ENCODE results near the gene MICAL3. TPM values are rescaled to one million over a fixed set of nuclear protein-coding genes. Genes with fewer than 3 reads are reported as not detected.

The MICAL3 gene
- total RNA-seq, 4 donors from 2014 or later: 84.2 to 290 (median 151) TPM

DNA sequence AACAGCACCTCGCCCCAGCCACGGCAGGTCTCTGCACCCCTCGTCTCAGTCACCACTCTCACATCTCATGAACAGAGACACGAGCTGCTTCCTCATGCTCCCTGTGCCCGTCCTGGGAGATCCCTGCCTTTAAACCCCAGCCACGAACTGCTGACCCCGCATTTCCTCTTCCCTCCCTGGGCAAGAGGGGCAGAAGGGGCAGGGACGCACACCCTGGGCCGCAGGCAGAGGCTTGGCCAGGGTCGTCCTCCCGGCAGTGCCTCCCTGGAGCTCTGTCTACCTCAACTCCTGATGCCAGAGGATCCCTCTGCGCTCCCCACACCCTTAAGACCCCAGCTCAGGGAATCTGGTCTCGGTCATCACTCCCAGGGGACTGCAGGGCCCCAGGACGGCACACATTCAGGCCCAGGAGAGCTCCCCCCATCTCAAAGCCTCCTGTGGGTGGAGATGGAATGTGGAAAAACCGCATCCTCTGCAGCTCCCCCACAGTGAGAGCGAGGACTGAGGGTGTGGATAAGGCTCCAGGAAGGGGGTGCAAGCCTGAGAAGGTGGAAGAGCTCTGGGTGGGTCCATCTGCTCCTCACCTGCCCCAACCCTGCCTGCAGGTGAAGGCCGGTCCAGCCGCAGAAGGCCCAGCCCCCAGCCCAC is 251.3 kb downstream of the MICAL3 start:
- peak overlapping the region in 2 of 4 donors; percentile 86 to 87 for H3K27ac ChIP-seq
- H3K36me3 ChIP-seq: no peaks in the 10 kb centered on the region
- DNase-seq: no peak
- no peaks in the 10 kb centered on the region for H3K27me3 ChIP-seq
- in situ Hi-C loops (cut with MboI; ENCODE audit: low pct_ligation_motif_present in 1 of 4, low pct_unique_long_range_greater_than_20kb in 1 of 4, low sequenced_read_pairs in 3 of 4): no loop called here
- no peaks in the 10 kb centered on the region for H3K9me3 ChIP-seq
- H3K4me1 ChIP-seq: peaks cover 6 to 56% (median 28%) of the 10 kb centered on the region in 4 donors
- 50% methylated on average over 16 of the region's 18 CpGs; no CpG with 5 or more reads in 1 of the 2 donors for WGBS, 2 donors (ENCODE audit: low coverage in 1 of 2)
- TF ChIP-seq, protein P1, sequence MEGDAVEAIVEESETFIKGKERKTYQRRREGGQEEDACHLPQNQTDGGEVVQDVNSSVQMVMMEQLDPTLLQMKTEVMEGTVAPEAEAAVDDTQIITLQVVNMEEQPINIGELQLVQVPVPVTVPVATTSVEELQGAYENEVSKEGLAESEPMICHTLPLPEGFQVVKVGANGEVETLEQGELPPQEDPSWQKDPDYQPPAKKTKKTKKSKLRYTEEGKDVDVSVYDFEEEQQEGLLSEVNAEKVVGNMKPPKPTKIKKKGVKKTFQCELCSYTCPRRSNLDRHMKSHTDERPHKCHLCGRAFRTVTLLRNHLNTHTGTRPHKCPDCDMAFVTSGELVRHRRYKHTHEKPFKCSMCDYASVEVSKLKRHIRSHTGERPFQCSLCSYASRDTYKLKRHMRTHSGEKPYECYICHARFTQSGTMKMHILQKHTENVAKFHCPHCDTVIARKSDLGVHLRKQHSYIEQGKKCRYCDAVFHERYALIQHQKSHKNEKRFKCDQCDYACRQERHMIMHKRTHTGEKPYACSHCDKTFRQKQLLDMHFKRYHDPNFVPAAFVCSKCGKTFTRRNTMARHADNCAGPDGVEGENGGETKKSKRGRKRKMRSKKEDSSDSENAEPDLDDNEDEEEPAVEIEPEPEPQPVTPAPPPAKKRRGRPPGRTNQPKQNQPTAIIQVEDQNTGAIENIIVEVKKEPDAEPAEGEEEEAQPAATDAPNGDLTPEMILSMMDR (IDR thresholded peaks at IDR 0.05): no peak
- TF ChIP-seq POLR2AphosphoS5 (IDR thresholded peaks at IDR 0.05) (no peak), EP300 (IDR thresholded peaks at IDR 0.05; ENCODE audit: low read depth) (no peak), POLR2A (IDR thresholded peaks at IDR 0.05) (no peak)
- intact Hi-C loops (cut with DNase I; ENCODE audit: low total_unique reads): no loop called here
- peak overlapping the region in 3 of 4 donors; percentile 88 to 97 (median 96) for H3K4me3 ChIP-seq

DNA sequence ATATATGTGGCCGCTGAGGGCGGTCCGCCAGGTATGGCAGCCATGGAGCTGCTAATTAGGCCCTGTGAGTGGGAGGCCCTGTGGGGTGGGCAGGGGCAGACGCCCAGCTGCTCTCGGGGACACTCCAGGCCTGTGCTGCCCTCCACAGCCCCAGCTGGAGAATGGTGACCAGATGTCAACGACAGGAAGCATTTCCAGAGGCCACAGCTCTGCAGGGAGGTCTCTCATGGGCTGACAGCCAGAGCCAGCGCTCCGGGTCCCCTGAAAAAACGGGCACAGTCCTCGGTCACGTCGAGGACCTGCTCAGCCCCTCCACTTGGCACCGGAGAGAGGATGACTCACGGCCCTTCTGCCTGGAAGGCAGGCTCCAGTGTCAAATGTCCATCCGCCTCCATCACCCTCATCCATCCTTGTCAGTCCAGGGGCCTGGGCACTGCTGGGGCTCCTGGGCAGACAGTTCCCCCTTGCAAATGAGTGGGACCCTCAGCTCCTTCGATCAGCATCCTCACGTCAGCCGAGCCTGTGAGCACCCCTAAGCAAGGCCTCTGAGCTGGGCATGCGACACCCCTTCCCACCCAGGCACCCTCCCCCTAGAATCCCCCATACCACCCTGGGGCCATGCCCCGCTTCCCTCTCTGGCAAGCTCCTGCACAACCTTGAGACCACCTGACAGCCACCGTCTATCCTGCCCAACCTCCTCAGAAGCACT is 252.0 kb downstream of the MICAL3 start:
- no peaks in the 10 kb centered on the region for H3K36me3 ChIP-seq
- H3K4me1 ChIP-seq: peaks cover 6 to 61% (median 30%) of the 10 kb centered on the region in 4 donors
- no peak for TF ChIP-seq POLR2A (IDR thresholded peaks at IDR 0.05)
- TF ChIP-seq EP300 (IDR thresholded peaks at IDR 0.05; ENCODE audit: low read depth): no peak
- TF ChIP-seq, protein P1 (IDR thresholded peaks at IDR 0.05): no peak
- no peak for TF ChIP-seq POLR2AphosphoS5 (IDR thresholded peaks at IDR 0.05)
- in situ Hi-C loops (cut with MboI; ENCODE audit: low pct_ligation_motif_present in 1 of 4, low pct_unique_long_range_greater_than_20kb in 1 of 4, low sequenced_read_pairs in 3 of 4): no loop called here
- H3K9me3 ChIP-seq: no peaks in the 10 kb centered on the region
- no peak overlapping the region for H3K27ac ChIP-seq
- no peak overlapping the region for H3K4me3 ChIP-seq
- H3K27me3 ChIP-seq: no peaks in the 10 kb centered on the region
- 83% methylated on average over 12 of the region's 21 CpGs; no CpG with 5 or more reads in 1 of the 2 donors for WGBS, 2 donors (ENCODE audit: low coverage in 1 of 2)
- intact Hi-C loops (cut with DNase I; ENCODE audit: low total_unique reads): no loop called here
- no peak for DNase-seq

DNA sequence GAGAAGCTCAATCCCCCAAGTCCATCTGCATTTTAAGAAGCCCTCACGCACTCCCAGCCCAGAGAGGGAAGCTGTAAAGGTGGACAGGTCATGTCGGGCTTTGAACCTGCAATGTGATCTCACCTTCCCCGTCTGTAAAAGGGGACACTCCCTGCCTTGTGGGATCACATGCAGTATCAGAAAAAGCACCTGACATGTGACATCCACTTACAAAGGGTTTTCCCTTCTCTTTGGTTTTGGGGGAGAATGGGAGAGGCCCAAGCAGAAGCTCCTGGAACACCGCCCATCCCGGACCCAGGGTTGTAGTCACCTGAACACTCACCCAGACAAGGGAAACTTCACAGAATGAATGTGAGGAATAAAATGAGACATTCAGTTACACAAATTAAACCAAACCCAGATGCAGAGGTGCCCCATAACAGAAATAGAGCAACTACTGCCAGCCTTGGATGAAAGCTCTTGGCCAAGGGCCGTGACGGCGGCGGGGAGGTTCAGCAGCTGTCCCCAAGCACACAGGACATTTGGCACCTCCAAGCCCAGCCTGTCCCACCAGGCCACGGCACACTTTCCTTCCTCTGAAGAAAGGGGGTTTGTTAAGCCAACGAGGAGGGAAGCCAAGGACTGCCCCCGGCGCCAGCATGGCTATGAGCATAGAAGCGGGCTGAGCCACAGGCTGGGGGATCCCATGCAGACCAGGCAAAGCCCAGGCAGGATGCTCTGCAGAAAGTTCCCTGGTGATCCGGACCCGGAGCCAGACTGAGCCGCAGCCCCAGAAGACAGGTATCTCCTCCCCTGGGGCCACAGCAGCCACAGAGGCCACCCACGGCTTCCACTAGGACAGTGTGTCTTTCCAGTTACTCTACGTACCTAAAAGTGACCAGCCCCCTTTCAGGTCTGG is 253.9 kb downstream of the MICAL3 start:
- DNase-seq: no peak
- in situ Hi-C loops (cut with MboI; ENCODE audit: low pct_ligation_motif_present in 1 of 4, low pct_unique_long_range_greater_than_20kb in 1 of 4, low sequenced_read_pairs in 3 of 4): no loop called here

More for the DNA sequence above, 253.9 kb downstream of the MICAL3 start:
- intact Hi-C loops (cut with DNase I; ENCODE audit: low total_unique reads): no loop called here
- no peak overlapping the region for H3K4me3 ChIP-seq
- no peaks in the 10 kb centered on the region for H3K9me3 ChIP-seq
- no peak overlapping the region for H3K27ac ChIP-seq
- WGBS, 2 donors (ENCODE audit: low coverage in 1 of 2): 83 to 93% methylated on average over 1 to 19 of the region's 19 CpGs
- peaks cover 6 to 58% (median 30%) of the 10 kb centered on the region in 4 donors for H3K4me1 ChIP-seq
- no peaks in the 10 kb centered on the region for H3K27me3 ChIP-seq
- no peaks in the 10 kb centered on the region for H3K36me3 ChIP-seq
- TF ChIP-seq, protein P1 (IDR thresholded peaks at IDR 0.05): no peak
- TF ChIP-seq POLR2AphosphoS5 (IDR thresholded peaks at IDR 0.05) (no peak), POLR2A (IDR thresholded peaks at IDR 0.05) (no peak), EP300 (IDR thresholded peaks at IDR 0.05; ENCODE audit: low read depth) (no peak)
